ENCODE measurements around the gene ELFN2. TPM values are rescaled to one million over a fixed set of nuclear protein-coding genes. Genes with fewer than 3 reads are reported as not detected.

Gene ELFN2
- total RNA-seq, 4 donors from 2014 or later: under 0.01 TPM; not detected in 2

GRCh38 chr22:37371911-37372310 is 55.4 kb downstream of the ELFN2 start:
- Histone ChIP-seq H3K27ac (no peak overlapping the region), H3K4me3 (no peak overlapping the region), H3K27me3 (peaks cover 24% of the 10 kb centered on the region), H3K9me3 (no peaks in the 10 kb centered on the region), H3K36me3 (no peaks in the 10 kb centered on the region), H3K4me1 (peaks cover 0 to 6% (median 2%) of the 10 kb centered on the region in 4 donors)
- in situ Hi-C loops (cut with MboI; ENCODE audit: low pct_ligation_motif_present in 1 of 4, low pct_unique_long_range_greater_than_20kb in 1 of 4, low sequenced_read_pairs in 3 of 4): no loop called here
- TF ChIP-seq POLR2A (IDR thresholded peaks at IDR 0.05): no peak
- no peak for TF ChIP-seq CTCF (IDR thresholded peaks at IDR 0.05)
- no peak for TF ChIP-seq EP300 (IDR thresholded peaks at IDR 0.05; ENCODE audit: low read depth)
- TF ChIP-seq POLR2AphosphoS5 (IDR thresholded peaks at IDR 0.05): no peak
- intact Hi-C loops (cut with DNase I; ENCODE audit: low total_unique reads): no loop called here
- WGBS, 2 donors (ENCODE audit: low coverage in 1 of 2): 66% methylated on average over 18 of the region's 18 CpGs; no CpG with 5 or more reads in 1 of the 2 donors
- DNase-seq: no peak

GRCh38 chr22:37371491-37371890 is 55.8 kb downstream of the ELFN2 start:
- WGBS, 2 donors (ENCODE audit: low coverage in 1 of 2): 64% methylated on average over 2 of the region's 8 CpGs; no CpG with 5 or more reads in 1 of the 2 donors
- intact Hi-C loops (cut with DNase I; ENCODE audit: low total_unique reads): no loop called here
- H3K4me3 ChIP-seq: no peak overlapping the region
- no peak for TF ChIP-seq CTCF (IDR thresholded peaks at IDR 0.05)
- TF ChIP-seq EP300 (IDR thresholded peaks at IDR 0.05; ENCODE audit: low read depth): no peak
- TF ChIP-seq POLR2AphosphoS5 (IDR thresholded peaks at IDR 0.05): no peak
- TF ChIP-seq POLR2A (IDR thresholded peaks at IDR 0.05): no peak
- no peak overlapping the region for H3K27ac ChIP-seq
- no peaks in the 10 kb centered on the region for H3K36me3 ChIP-seq
- peaks cover 20% of the 10 kb centered on the region for H3K27me3 ChIP-seq
- H3K9me3 ChIP-seq: no peaks in the 10 kb centered on the region
- H3K4me1 ChIP-seq: peaks cover 0 to 6% (median 2%) of the 10 kb centered on the region in 4 donors
- DNase-seq: no peak
- in situ Hi-C loops (cut with MboI; ENCODE audit: low pct_ligation_motif_present in 1 of 4, low pct_unique_long_range_greater_than_20kb in 1 of 4, low sequenced_read_pairs in 3 of 4): no loop called here

- 49% methylated on average over 12 of the region's 12 CpGs; no CpG with 5 or more reads in 1 of the 2 donors for WGBS, 2 donors (ENCODE audit: low coverage in 1 of 2)
- DNase-seq: peak; percentile 39
- TF ChIP-seq POLR2A (IDR thresholded peaks at IDR 0.05) (no peak), CTCF (IDR thresholded peaks at IDR 0.05) (no peak), EP300 (IDR thresholded peaks at IDR 0.05; ENCODE audit: low read depth) (no peak), POLR2AphosphoS5 (IDR thresholded peaks at IDR 0.05) (no peak)
- Histone ChIP-seq H3K27me3 (peaks cover 11% of the 10 kb centered on the region), H3K4me1 (peaks cover 0 to 6% (median 2%) of the 10 kb centered on the region in 4 donors), H3K9me3 (no peaks in the 10 kb centered on the region), H3K36me3 (no peaks in the 10 kb centered on the region), H3K4me3 (no peak overlapping the region), H3K27ac (no peak overlapping the region)
- intact Hi-C loops (cut with DNase I; ENCODE audit: low total_unique reads): no loop called here
- in situ Hi-C loops (cut with MboI; ENCODE audit: low pct_ligation_motif_present in 1 of 4, low pct_unique_long_range_greater_than_20kb in 1 of 4, low sequenced_read_pairs in 3 of 4): no loop called here
These were observed 56.8 kb downstream of the ELFN2 start for GRCh38 chr22:37370306-37370979.

GRCh38 chr22:37369483-37369882 is 57.8 kb downstream of the ELFN2 start:
- 73% methylated on average over 10 of the region's 10 CpGs; no CpG with 5 or more reads in 1 of the 2 donors for WGBS, 2 donors (ENCODE audit: low coverage in 1 of 2)
- no peaks in the 10 kb centered on the region for H3K9me3 ChIP-seq
- no peak overlapping the region for H3K4me3 ChIP-seq
- DNase-seq: no peak
- H3K36me3 ChIP-seq: no peaks in the 10 kb centered on the region
- in situ Hi-C loops (cut with MboI; ENCODE audit: low pct_ligation_motif_present in 1 of 4, low pct_unique_long_range_greater_than_20kb in 1 of 4, low sequenced_read_pairs in 3 of 4) (no loop called here), intact Hi-C loops (cut with DNase I; ENCODE audit: low total_unique reads) (no loop called here)
- peaks cover 0 to 6% (median 2%) of the 10 kb centered on the region in 4 donors for H3K4me1 ChIP-seq
- H3K27me3 ChIP-seq: peaks cover 8% of the 10 kb centered on the region
- no peak for TF ChIP-seq POLR2A (IDR thresholded peaks at IDR 0.05)
- no peak for TF ChIP-seq EP300 (IDR thresholded peaks at IDR 0.05; ENCODE audit: low read depth)
- TF ChIP-seq CTCF (IDR thresholded peaks at IDR 0.05): no peak
- no peak for TF ChIP-seq POLR2AphosphoS5 (IDR thresholded peaks at IDR 0.05)
- H3K27ac ChIP-seq: no peak overlapping the region

Data from transverse colon (tissue), 4 donors.